Fibroblast of mammary gland (primary cell): ENCODE data around the gene TRIM31.

ENCODE experiments used
- DNase-seq: peaks from one replicate; pipeline ENCODE4 v3.0.0-alpha.2; 2010; ENCODE audit warnings: low read depth
- H3K4me3 ChIP-seq: 2 replicates; pipeline ENCODE4 v1.5.1; 2011; ENCODE audit warnings: low read depth, mild to moderate bottlenecking, low read length, moderate library complexity; ENCODE audit not compliant: control insufficient read depth
- CTCF ChIP-seq: conservative IDR thresholded peaks from 2 replicates; pipeline ENCODE4 v1.5.1; 2011; ENCODE audit warnings: low read depth, low read length, inconsistent platforms; ENCODE audit not compliant: control insufficient read depth, insufficient read depth

TRIM31 gene

GRCh38 chr6:30113841-30114240, 951 bp upstream of the TRIM31 start:
- DNase-seq, result no peak
- no peak overlapping the region for H3K4me3 ChIP-seq
- no peak for TF ChIP-seq CTCF

- no peak for TF ChIP-seq CTCF
- H3K4me3 ChIP-seq, result no peak overlapping the region
- no peak for DNase-seq
These were observed 392 bp downstream of the TRIM31 start for GRCh38 chr6:30112402-30112994.

GRCh38 chr6:30111266-30111856, 1.5 kb downstream of the TRIM31 start:
- no peak for DNase-seq
- no peak for TF ChIP-seq CTCF
- no peak overlapping the region for H3K4me3 ChIP-seq

- no peak for TF ChIP-seq CTCF
- H3K4me3 ChIP-seq, result no peak overlapping the region
- DNase-seq, result no peak
These were observed 8.2 kb downstream of the TRIM31 start for GRCh38 chr6:30104661-30105060.

GRCh38 chr6:30103872-30104179, 9.1 kb downstream of the TRIM31 start:
- no peak for TF ChIP-seq CTCF
- no peak overlapping the region for H3K4me3 ChIP-seq
- DNase-seq, result no peak

GRCh38 chr6:30102970-30103871, 9.7 kb downstream of the TRIM31 start:
- peak; percentile 90 for TF ChIP-seq CTCF
- peak; percentile 85 for DNase-seq
- peak overlapping the region; percentile 47 for H3K4me3 ChIP-seq
